CD4-positive, alpha-beta memory T cell (primary cell): ENCODE data around the gene MB21D2. TPM values are rescaled to one million over a fixed set of nuclear protein-coding genes. Genes with fewer than 3 reads are reported as not detected.

Experiments used
- CTCF ChIA-PET: fragments of 350-600 bp; sonication (Branson Sonifier 250); formaldehyde crosslinking; loops from one replicate; lab custom pipeline; 2021; ENCODE audit warnings: inconsistent platforms; ENCODE audit not compliant: partially characterized antibody; lab: Charles Lee
- POLR2A ChIA-PET: fragments of 350-600 bp; sonication (Branson Sonifier 250); formaldehyde crosslinking; loops from one replicate; lab custom pipeline; 2021; ENCODE audit not compliant: partially characterized antibody; lab: Charles Lee
- DNase-seq, 5 donors: peaks; one replicate each; pipeline versions ENCODE4 v3.0.0 to v3.0.0-alpha.2; 2020 to 2022; ENCODE audit warnings: mixed read lengths in 1 of 5
- H3K27ac ChIP-seq: one replicate; pipeline ENCODE4 v1.7.0; 2013; ENCODE audit warnings: low read depth, low read length
- H3K27me3 ChIP-seq: 2 replicates; pipeline ENCODE4 v1.7.0; 2013; ENCODE audit warnings: mild to moderate bottlenecking, low read length, moderate library complexity; ENCODE audit not compliant: insufficient read depth
- H3K36me3 ChIP-seq: 2 replicates; pipeline ENCODE4 v1.7.0; 2013; ENCODE audit warnings: mild to moderate bottlenecking, low read length, moderate library complexity; ENCODE audit not compliant: insufficient read depth
- H3K4me1 ChIP-seq: 2 replicates; pipeline ENCODE4 v1.7.0; 2013; ENCODE audit warnings: mild to moderate bottlenecking, low read length, moderate library complexity; ENCODE audit not compliant: insufficient read depth
- H3K4me3 ChIP-seq, 2 donors: one replicate each; pipeline ENCODE4 v1.7.0; 2013; ENCODE audit warnings: low read length in 2 of 2, mild to moderate bottlenecking in 1 of 2
- H3K9me3 ChIP-seq, 2 donors: one replicate each; pipeline ENCODE4 v1.7.0; 2013; ENCODE audit warnings: low read length in 2 of 2, control low read depth in 1 of 2; ENCODE audit not compliant: control insufficient read depth in 1 of 2
- H3K27ac Mint-ChIP-seq, 7 donors: one replicate each; pipeline ENCODE4 v1.8.0; 2020 to 2021; ENCODE audit warnings: mixed read lengths in 7 of 7, mild to moderate bottlenecking in 6 of 7, inconsistent platforms in 3 of 7, moderate library complexity in 3 of 7
- H3K27me3 Mint-ChIP-seq, 2 donors: one replicate each; pipeline ENCODE4 v1.8.0; 2020 to 2021; ENCODE audit warnings: mixed read lengths in 2 of 2
- H3K36me3 Mint-ChIP-seq, 2 donors: one replicate each; pipeline ENCODE4 v1.8.0; 2020 to 2021; ENCODE audit warnings: mixed read lengths in 2 of 2, inconsistent platforms in 1 of 2, mild to moderate bottlenecking in 1 of 2
- H3K4me1 Mint-ChIP-seq, 4 donors: one replicate each; pipeline ENCODE4 v1.8.0; 2020 to 2021; ENCODE audit warnings: mixed read lengths in 4 of 4, mild to moderate bottlenecking in 1 of 4
- H3K4me3 Mint-ChIP-seq, 8 donors: one replicate each; pipeline ENCODE4 v1.8.0; 2020 to 2021; ENCODE audit warnings: mixed read lengths in 8 of 8, mild to moderate bottlenecking in 7 of 8, moderate library complexity in 6 of 8, inconsistent platforms in 3 of 8
- H3K9me3 Mint-ChIP-seq, 8 donors: one replicate each; pipeline ENCODE4 v1.8.0; 2020 to 2021; ENCODE audit warnings: mixed read lengths in 8 of 8, mild to moderate bottlenecking in 5 of 8, inconsistent platforms in 3 of 8, moderate library complexity in 1 of 8
- intact Hi-C: fragments of 100-400 bp; cut with micrococcal nuclease; formaldehyde crosslinking; loops from one replicate; pipeline ENCODE4 v1.15.1; 2023
- polyA plus RNA-seq, 2 donors: library from polyadenylated mRNA; unstranded; fragments of 300-500 nt; fragmentation: Illumina TruSeq; gene quantifications; one replicate each; pipeline ENCODE4 v1.2.3, GENCODE V29; 2021
- total RNA-seq, 2 experiments: library from RNA; stranded (reverse); gene quantifications; one replicate each; pipeline ENCODE4 v1.2.3, GENCODE V29; 2021

The MB21D2 gene
- total and polyA plus RNA-seq, 4 experiments from 2014 or later = 3.4 to 17.1 (median 6.1) TPM

- H3K27me3 Mint-ChIP-seq = peaks cover 0 to 1% of the 10 kb centered on the region in 2 donors
- H3K4me3 ChIP-seq = no peak overlapping the region
- H3K36me3 ChIP-seq = no peaks in the 10 kb centered on the region
- H3K9me3 Mint-ChIP-seq = peaks cover 0 to 3% (median 0%) of the 10 kb centered on the region in 8 donors
- no peak overlapping the region for H3K27ac ChIP-seq
- peaks cover 3 to 43% (median 24%) of the 10 kb centered on the region in 4 donors for H3K4me1 Mint-ChIP-seq
- no peaks in the 10 kb centered on the region for H3K27me3 ChIP-seq
- H3K36me3 Mint-ChIP-seq = no peaks in the 10 kb centered on the region
- peak overlapping the region in 1 of 7 donors; percentile 9 for H3K27ac Mint-ChIP-seq
- ChIA-PET POLR2A (no interaction called here), CTCF (no interaction called here)
- DNase-seq = no peak
- intact Hi-C loops = no loop called here
- H3K9me3 ChIP-seq = no peaks in the 10 kb centered on the region
- no peak overlapping the region for H3K4me3 Mint-ChIP-seq
- peaks cover 6% of the 10 kb centered on the region for H3K4me1 ChIP-seq
These were observed 50.0 kb downstream of the MB21D2 start for GRCh38 chr3:192867645-192868044.

- Histone ChIP-seq H3K4me3 (no peak overlapping the region), H3K27me3 (no peaks in the 10 kb centered on the region), H3K4me1 (peaks cover 6% of the 10 kb centered on the region), H3K36me3 (no peaks in the 10 kb centered on the region), H3K27ac (no peak overlapping the region), H3K9me3 (no peaks in the 10 kb centered on the region)
- ChIA-PET POLR2A (no interaction called here), CTCF (no interaction called here)
- no peak for DNase-seq
- H3K9me3 Mint-ChIP-seq = peaks cover 0 to 3% (median 0%) of the 10 kb centered on the region in 8 donors
- H3K4me1 Mint-ChIP-seq = peaks cover 6 to 51% (median 32%) of the 10 kb centered on the region in 4 donors
- no peak overlapping the region for H3K4me3 Mint-ChIP-seq
- intact Hi-C loops = no loop called here
- peaks cover 0 to 1% of the 10 kb centered on the region in 2 donors for H3K27me3 Mint-ChIP-seq
- no peaks in the 10 kb centered on the region for H3K36me3 Mint-ChIP-seq
- H3K27ac Mint-ChIP-seq = peak overlapping the region in 2 of 7 donors; percentile 4 to 64
These were observed 50.9 kb downstream of the MB21D2 start for GRCh38 chr3:192866804-192867203.

GRCh38 chr3:192864941-192865340 is 52.7 kb downstream of the MB21D2 start:
- no peak overlapping the region for H3K4me3 ChIP-seq
- intact Hi-C loops = no loop called here
- H3K27me3 Mint-ChIP-seq = no peaks in the 10 kb centered on the region
- H3K9me3 Mint-ChIP-seq = peaks cover 0 to 3% (median 0%) of the 10 kb centered on the region in 8 donors
- ChIA-PET CTCF (no interaction called here), POLR2A (no interaction called here)
- no peaks in the 10 kb centered on the region for H3K36me3 ChIP-seq
- no peaks in the 10 kb centered on the region for H3K27me3 ChIP-seq
- no peak for DNase-seq
- H3K4me3 Mint-ChIP-seq = peak overlapping the region in 2 of 8 donors; percentile 15 to 23
- peaks cover 11 to 56% (median 31%) of the 10 kb centered on the region in 4 donors for H3K4me1 Mint-ChIP-seq
- no peaks in the 10 kb centered on the region for H3K9me3 ChIP-seq
- no peak overlapping the region for H3K27ac ChIP-seq
- no peaks in the 10 kb centered on the region for H3K36me3 Mint-ChIP-seq
- H3K4me1 ChIP-seq = peaks cover 6% of the 10 kb centered on the region
- peak overlapping the region in 6 of 7 donors; percentile 11 to 70 (median 46) for H3K27ac Mint-ChIP-seq

- no peak overlapping the region for H3K4me3 ChIP-seq
- no peaks in the 10 kb centered on the region for H3K9me3 ChIP-seq
- Mint-ChIP-seq H3K36me3 (no peaks in the 10 kb centered on the region), H3K27ac (peak overlapping the region in 1 of 7 donors; percentile 47), H3K27me3 (no peaks in the 10 kb centered on the region), H3K4me3 (no peak overlapping the region), H3K9me3 (peaks cover 0 to 3% (median 0%) of the 10 kb centered on the region in 8 donors), H3K4me1 (peaks cover 12 to 59% (median 33%) of the 10 kb centered on the region in 4 donors)
- H3K4me1 ChIP-seq = no peaks in the 10 kb centered on the region
- H3K36me3 ChIP-seq = no peaks in the 10 kb centered on the region
- no peaks in the 10 kb centered on the region for H3K27me3 ChIP-seq
- intact Hi-C loops = no loop called here
- no peak for DNase-seq
- H3K27ac ChIP-seq = no peak overlapping the region
- ChIA-PET CTCF (no interaction called here), POLR2A (no interaction called here)
These were observed 54.6 kb downstream of the MB21D2 start for GRCh38 chr3:192863091-192863420.

- POLR2A ChIA-PET = no interaction called here
- no peaks in the 10 kb centered on the region for H3K27me3 ChIP-seq
- H3K27me3 Mint-ChIP-seq = no peaks in the 10 kb centered on the region
- peaks cover 0 to 3% (median 0%) of the 10 kb centered on the region in 8 donors for H3K9me3 Mint-ChIP-seq
- H3K4me3 Mint-ChIP-seq = no peak overlapping the region
- CTCF ChIA-PET = no interaction called here
- peaks cover 12 to 54% (median 30%) of the 10 kb centered on the region in 4 donors for H3K4me1 Mint-ChIP-seq
- no peaks in the 10 kb centered on the region for H3K36me3 ChIP-seq
- H3K4me1 ChIP-seq = no peaks in the 10 kb centered on the region
- no peak overlapping the region for H3K27ac ChIP-seq
- no peaks in the 10 kb centered on the region for H3K36me3 Mint-ChIP-seq
- intact Hi-C loops = no loop called here
- DNase-seq = no peak
- no peak overlapping the region for H3K4me3 ChIP-seq
- H3K9me3 ChIP-seq = no peaks in the 10 kb centered on the region
- peak overlapping the region in 3 of 7 donors; percentile 47 to 79 (median 63) for H3K27ac Mint-ChIP-seq
These were observed 55.1 kb downstream of the MB21D2 start for GRCh38 chr3:192862408-192863090.

GRCh38 chr3:192861972-192862371 is 55.7 kb downstream of the MB21D2 start:
- peak in 2 of 5 donors; percentile 4 to 5 for DNase-seq
- Mint-ChIP-seq H3K27ac (peak overlapping the region in 4 of 7 donors; percentile 4 to 79 (median 55)), H3K4me3 (peak overlapping the region in 4 of 8 donors; percentile 1 to 57 (median 20)), H3K27me3 (no peaks in the 10 kb centered on the region), H3K4me1 (peaks cover 14 to 56% (median 28%) of the 10 kb centered on the region in 4 donors), H3K9me3 (peaks cover 0 to under 1% (median 0%) of the 10 kb centered on the region in 8 donors), H3K36me3 (no peaks in the 10 kb centered on the region)
- no peaks in the 10 kb centered on the region for H3K36me3 ChIP-seq
- H3K9me3 ChIP-seq = no peaks in the 10 kb centered on the region
- H3K27ac ChIP-seq = no peak overlapping the region
- intact Hi-C loops = no loop called here
- no peaks in the 10 kb centered on the region for H3K4me1 ChIP-seq
- no peaks in the 10 kb centered on the region for H3K27me3 ChIP-seq
- H3K4me3 ChIP-seq = no peak overlapping the region
- CTCF ChIA-PET = no interaction called here
- POLR2A ChIA-PET = no interaction called here

GRCh38 chr3:192860454-192860853 is 57.2 kb downstream of the MB21D2 start:
- no peaks in the 10 kb centered on the region for H3K9me3 ChIP-seq
- intact Hi-C loops = no loop called here
- ChIA-PET CTCF (interaction anchor here (1.0 kb wide), 1 partner anchor 181 kb away, joined by 3 read pairs; no protein-coding TSS in a partner anchor), POLR2A (no interaction called here)
- no peak overlapping the region for H3K27ac ChIP-seq
- H3K27me3 ChIP-seq = no peaks in the 10 kb centered on the region
- Mint-ChIP-seq H3K4me3 (no peak overlapping the region), H3K27ac (no peak overlapping the region), H3K36me3 (no peaks in the 10 kb centered on the region), H3K27me3 (no peaks in the 10 kb centered on the region), H3K9me3 (no peaks in the 10 kb centered on the region), H3K4me1 (peaks cover 14 to 55% (median 25%) of the 10 kb centered on the region in 4 donors)
- no peaks in the 10 kb centered on the region for H3K36me3 ChIP-seq
- no peak for DNase-seq
- no peak overlapping the region for H3K4me3 ChIP-seq
- H3K4me1 ChIP-seq = no peaks in the 10 kb centered on the region
